HEK293 (cell line): Measurements from ENCODE around the gene PFKM.
A peak's percentile ranks its signal among the peaks of the same experiment; 100 is the strongest.

Experiments used
- CTCF ChIA-PET: fragments of 350-600 bp; formaldehyde crosslinking; extraction: SDS; loops from one replicate; lab custom pipeline; 2021; ENCODE audit warnings: antibody characterized with exemption; lab: Yijun Ruan, JAX
- POLR2A ChIA-PET: fragments of 300-600 bp; formaldehyde crosslinking; extraction: SDS; loops from one replicate; lab custom pipeline; 2020; ENCODE audit warnings: antibody characterized with exemption, inconsistent platforms; lab: Yijun Ruan, JAX
- H3K27ac ChIP-seq: fragments of 200-500 bp; sonication (Bioruptor generic); 2 replicates; pipeline ENCODE4 v1.5.1; 2014; ENCODE audit warnings: low read depth, low read length, control low read depth, inconsistent platforms; ENCODE audit errors: extremely low read depth
- H3K36me3 ChIP-seq, 2 experiments: fragments of 200-500 bp in 1 of 2; sonication (Bioruptor generic) in 1 of 2; 1 replicate in 1 of 2; 2 replicates in 1 of 2; pipeline ENCODE4 v1.5.1; 2014 to 2017; ENCODE audit warnings: inconsistent platforms in 2 of 2, low read length in 2 of 2; ENCODE audit not compliant: control insufficient read depth in 2 of 2, insufficient read depth in 1 of 2
- H3K4me1 ChIP-seq: fragments of 200-500 bp; sonication (Bioruptor generic); 2 replicates; pipeline ENCODE4 v1.5.1; 2014; ENCODE audit warnings: mild to moderate bottlenecking, low read length, inconsistent platforms; ENCODE audit not compliant: control insufficient read depth, insufficient read depth
- H3K4me3 ChIP-seq: 2 replicates; pipeline ENCODE4 v1.5.1; 2011; ENCODE audit warnings: low read depth, mild to moderate bottlenecking, control low read depth, low read length, moderate library complexity
- H3K9me3 ChIP-seq: fragments of 200-500 bp; sonication (Bioruptor generic); 2 replicates; pipeline ENCODE4 v1.5.1; 2014; ENCODE audit warnings: low read depth, low read length, inconsistent platforms; ENCODE audit not compliant: control insufficient read depth, insufficient read depth
- FEZF1 ChIP-seq: fragments of 450-650 bp; formaldehyde crosslinking; IDR thresholded peaks from 2 replicates; pipeline ENCODE4 v1.5.1; 2016; ENCODE audit warnings: missing biosample characterization, missing genetic modification characterization
- KLF7 ChIP-seq: fragments of 450-650 bp; formaldehyde crosslinking; IDR thresholded peaks from 2 replicates; pipeline ENCODE4 v1.5.1; 2016; ENCODE audit warnings: missing biosample characterization, missing genetic modification characterization, borderline replicate concordance
- MYNN ChIP-seq: fragments of 450-650 bp; formaldehyde crosslinking; IDR thresholded peaks from 2 replicates; pipeline ENCODE4 v1.5.1; 2016; ENCODE audit warnings: missing biosample characterization, missing genetic modification characterization, borderline replicate concordance
- PRDM1 ChIP-seq: fragments of 450-650 bp; formaldehyde crosslinking; IDR thresholded peaks from 2 replicates; pipeline ENCODE4; 2016; ENCODE audit warnings: missing biosample characterization, missing genetic modification characterization
- TRIM28 ChIP-seq: IDR thresholded peaks from 2 replicates; pipeline ENCODE4 v1.6.1; 2011; ENCODE audit warnings: low read length, control low read depth, borderline replicate concordance
- WT1 ChIP-seq: fragments of 450-650 bp; formaldehyde crosslinking; IDR thresholded peaks from 2 replicates; pipeline ENCODE4 v1.5.1; 2016; ENCODE audit warnings: missing biosample characterization, missing genetic modification characterization
- YY2 ChIP-seq: fragments of 450-650 bp; formaldehyde crosslinking; IDR thresholded peaks from 2 replicates; pipeline ENCODE4 v1.5.1; 2016; ENCODE audit warnings: missing biosample characterization, missing genetic modification characterization
- ZBTB17 ChIP-seq: fragments of 450-650 bp; formaldehyde crosslinking; IDR thresholded peaks from 2 replicates; pipeline ENCODE4 v1.5.1; 2016; ENCODE audit warnings: missing biosample characterization, missing genetic modification characterization
- ZBTB7A ChIP-seq: fragments of 450-650 bp; formaldehyde crosslinking; IDR thresholded peaks from 2 replicates; pipeline ENCODE4 v1.5.1; 2016; ENCODE audit warnings: low read depth, missing biosample characterization, missing genetic modification characterization
- ZFHX2 ChIP-seq: fragments of 450-650 bp; formaldehyde crosslinking; conservative IDR thresholded peaks from 2 replicates; pipeline ENCODE4 v1.5.1; 2016; ENCODE audit warnings: missing biosample characterization, missing genetic modification characterization
- ZFP41 ChIP-seq: fragments of 450-650 bp; formaldehyde crosslinking; IDR thresholded peaks from 2 replicates; pipeline ENCODE4 v1.5.1; 2016; ENCODE audit warnings: missing biosample characterization, missing genetic modification characterization, borderline replicate concordance
- ZNF2 ChIP-seq: fragments of 450-650 bp; formaldehyde crosslinking; IDR thresholded peaks from 2 replicates; pipeline ENCODE4 v1.5.1; 2016; ENCODE audit warnings: missing biosample characterization, missing genetic modification characterization
- ZNF239 ChIP-seq: fragments of 450-650 bp; formaldehyde crosslinking; IDR thresholded peaks from 2 replicates; pipeline ENCODE4 v1.5.1; 2016; ENCODE audit warnings: missing biosample characterization, missing genetic modification characterization
- ZNF280D ChIP-seq: fragments of 450-650 bp; formaldehyde crosslinking; IDR thresholded peaks from 2 replicates; pipeline ENCODE4 v1.5.1; 2016; ENCODE audit warnings: missing biosample characterization, missing genetic modification characterization
- ZNF335 ChIP-seq: fragments of 450-650 bp; formaldehyde crosslinking; conservative IDR thresholded peaks from 2 replicates; pipeline ENCODE4 v1.5.1; 2016; ENCODE audit warnings: missing biosample characterization, missing genetic modification characterization
- ZNF596 ChIP-seq: fragments of 450-650 bp; IDR thresholded peaks from 2 replicates; pipeline ENCODE4 v1.5.0; 2018; ENCODE audit warnings: missing biosample characterization, mild to moderate bottlenecking, missing genetic modification characterization, moderate library complexity
- ZNF654 ChIP-seq: fragments of 450-650 bp; formaldehyde crosslinking; IDR thresholded peaks from 2 replicates; pipeline ENCODE4 v1.5.1; 2016; ENCODE audit warnings: low read depth, missing biosample characterization, missing genetic modification characterization
- ZNF658 ChIP-seq: fragments of 450-650 bp; formaldehyde crosslinking; IDR thresholded peaks from 2 replicates; pipeline ENCODE4; 2016; ENCODE audit warnings: missing biosample characterization, missing genetic modification characterization
- ZNF660 ChIP-seq: fragments of 450-650 bp; IDR thresholded peaks from 2 replicates; pipeline ENCODE4 v1.5.1; 2018; ENCODE audit warnings: missing biosample characterization, mild to moderate bottlenecking, missing genetic modification characterization
- ZNF791 ChIP-seq: fragments of 450-650 bp; formaldehyde crosslinking; IDR thresholded peaks from 2 replicates; pipeline ENCODE4 v1.5.1; 2016; ENCODE audit warnings: missing biosample characterization, missing genetic modification characterization
- TF ChIP-seq, protein P1 (sequence below): fragments of 450-650 bp; formaldehyde crosslinking; IDR thresholded peaks from 2 replicates; pipeline ENCODE4 v1.5.1; 2016; ENCODE audit warnings: missing biosample characterization, missing genetic modification characterization
- TF ChIP-seq, protein P2 (sequence below): fragments of 450-650 bp; formaldehyde crosslinking; IDR thresholded peaks from 2 replicates; pipeline ENCODE4 v1.5.1; 2016; ENCODE audit warnings: missing biosample characterization, missing genetic modification characterization
- TF ChIP-seq, protein P3 (sequence below): fragments of 450-650 bp; formaldehyde crosslinking; IDR thresholded peaks from 2 replicates; pipeline ENCODE4 v1.5.1; 2016; ENCODE audit warnings: missing biosample characterization, missing genetic modification characterization

The PFKM gene

DNA sequence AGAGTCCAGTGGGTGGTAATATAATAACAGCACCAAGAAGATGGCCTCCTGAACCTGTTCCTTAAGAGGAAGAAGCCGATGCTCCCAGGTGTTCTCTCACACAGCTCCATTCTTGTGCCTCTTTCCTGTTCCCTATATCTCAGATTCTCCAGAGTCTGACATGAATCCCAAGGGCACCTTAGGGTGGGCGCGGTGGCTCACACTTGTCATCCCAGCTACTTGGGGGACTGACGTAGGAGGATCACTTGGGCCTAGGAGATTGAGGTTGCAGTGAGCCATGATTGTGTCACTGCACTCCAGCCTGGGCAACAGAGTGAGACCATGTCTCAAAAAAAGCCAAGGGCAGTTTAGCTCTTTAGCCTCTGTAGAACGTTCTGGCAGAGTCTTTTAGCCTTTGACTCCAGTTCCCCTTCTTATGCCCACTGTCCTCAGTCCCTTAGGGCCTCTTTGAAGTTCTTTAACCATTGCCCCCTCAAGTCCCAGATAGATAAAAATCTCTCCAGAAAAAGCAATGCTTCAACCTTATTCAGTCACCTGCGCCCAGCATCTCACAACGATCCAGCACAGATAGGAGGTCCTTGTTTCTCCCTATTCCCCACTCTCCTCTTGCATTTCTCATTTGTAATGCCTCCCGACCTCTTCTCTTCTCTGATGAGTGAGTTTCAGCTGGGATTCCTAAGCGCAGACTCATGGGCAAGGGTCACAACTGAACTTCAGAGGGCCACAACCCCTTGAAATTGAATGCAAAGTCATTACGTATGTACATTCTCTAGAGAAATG lies 68.9 kb downstream of the PFKM start:
- H3K36me3 ChIP-seq, result no peaks in the 10 kb centered on the region
- CTCF ChIA-PET, result interaction anchor here (0.6 to 2.9 kb wide), 10 partner anchors 9 to 350 kb away, joined by 3 to 19 read pairs (median 6); no protein-coding TSS in a partner anchor
- POLR2A ChIA-PET, result interaction anchor here (0.8 kb wide), 1 partner anchor 100 kb away, joined by 3 read pairs; no protein-coding TSS in a partner anchor
- H3K4me3 ChIP-seq, result no peak overlapping the region
- H3K4me1 ChIP-seq, result no peaks in the 10 kb centered on the region
- TF ChIP-seq, protein P1, sequence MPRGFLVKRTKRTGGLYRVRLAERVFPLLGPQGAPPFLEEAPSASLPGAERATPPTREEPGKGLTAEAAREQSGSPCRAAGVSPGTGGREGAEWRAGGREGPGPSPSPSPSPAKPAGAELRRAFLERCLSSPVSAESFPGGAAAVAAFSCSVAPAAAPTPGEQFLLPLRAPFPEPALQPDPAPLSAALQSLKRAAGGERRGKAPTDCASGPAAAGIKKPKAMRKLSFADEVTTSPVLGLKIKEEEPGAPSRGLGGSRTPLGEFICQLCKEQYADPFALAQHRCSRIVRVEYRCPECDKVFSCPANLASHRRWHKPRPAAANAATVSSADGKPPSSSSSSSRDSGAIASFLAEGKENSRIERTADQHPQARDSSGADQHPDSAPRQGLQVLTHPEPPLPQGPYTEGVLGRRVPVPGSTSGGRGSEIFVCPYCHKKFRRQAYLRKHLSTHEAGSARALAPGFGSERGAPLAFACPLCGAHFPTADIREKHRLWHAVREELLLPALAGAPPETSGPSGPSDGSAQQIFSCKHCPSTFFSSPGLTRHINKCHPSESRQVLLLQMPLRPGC, result no peak
- TF ChIP-seq YY2, result no peak
- TF ChIP-seq ZNF791 (tag by site-specific recombination), result no peak
- TF ChIP-seq TRIM28, result no peak
- no peak for TF ChIP-seq ZNF239
- no peak for TF ChIP-seq ZNF280D (tag by site-specific recombination)
- no peak for TF ChIP-seq KLF7 (tag by site-specific recombination)
- TF ChIP-seq ZNF596 (tag by site-specific recombination), result no peak
- TF ChIP-seq PRDM1 (tag by site-specific recombination), result no peak
- no peak overlapping the region for H3K27ac ChIP-seq
- no peaks in the 10 kb centered on the region for H3K9me3 ChIP-seq

- ChIA-PET CTCF (interaction anchor here (0.6 to 2.9 kb wide), 47 partner anchors 8 to 569 kb away, joined by 3 to 19 read pairs (median 4); partner anchors contain the start of gene ASB8), POLR2A (no interaction called here)
- Histone ChIP-seq H3K9me3 (no peaks in the 10 kb centered on the region), H3K27ac (no peak overlapping the region), H3K4me1 (no peaks in the 10 kb centered on the region), H3K36me3 (no peaks in the 10 kb centered on the region), H3K4me3 (no peak overlapping the region)
- TF ChIP-seq, protein P2, sequence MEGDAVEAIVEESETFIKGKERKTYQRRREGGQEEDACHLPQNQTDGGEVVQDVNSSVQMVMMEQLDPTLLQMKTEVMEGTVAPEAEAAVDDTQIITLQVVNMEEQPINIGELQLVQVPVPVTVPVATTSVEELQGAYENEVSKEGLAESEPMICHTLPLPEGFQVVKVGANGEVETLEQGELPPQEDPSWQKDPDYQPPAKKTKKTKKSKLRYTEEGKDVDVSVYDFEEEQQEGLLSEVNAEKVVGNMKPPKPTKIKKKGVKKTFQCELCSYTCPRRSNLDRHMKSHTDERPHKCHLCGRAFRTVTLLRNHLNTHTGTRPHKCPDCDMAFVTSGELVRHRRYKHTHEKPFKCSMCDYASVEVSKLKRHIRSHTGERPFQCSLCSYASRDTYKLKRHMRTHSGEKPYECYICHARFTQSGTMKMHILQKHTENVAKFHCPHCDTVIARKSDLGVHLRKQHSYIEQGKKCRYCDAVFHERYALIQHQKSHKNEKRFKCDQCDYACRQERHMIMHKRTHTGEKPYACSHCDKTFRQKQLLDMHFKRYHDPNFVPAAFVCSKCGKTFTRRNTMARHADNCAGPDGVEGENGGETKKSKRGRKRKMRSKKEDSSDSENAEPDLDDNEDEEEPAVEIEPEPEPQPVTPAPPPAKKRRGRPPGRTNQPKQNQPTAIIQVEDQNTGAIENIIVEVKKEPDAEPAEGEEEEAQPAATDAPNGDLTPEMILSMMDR (tag by site-specific recombination), result peak; percentile 29; the same call in 1 of the 2 replicates
- TF ChIP-seq ZNF335 (tag by site-specific recombination) (peak; percentile 49; the same call in 1 of the 2 replicates), PRDM1 (tag by site-specific recombination) (peak; percentile 86), ZFP41 (no peak), WT1 (peak; percentile 27; the same call in 1 of the 2 replicates), ZBTB7A (tag by site-specific recombination) (no peak), ZNF658 (tag by site-specific recombination) (no peak), ZFHX2 (peak; percentile 45), ZNF660 (tag by site-specific recombination) (peak; percentile 59; the same call in 1 of the 2 replicates), ZBTB17 (tag by site-specific recombination) (peak; percentile 21; the same call in 1 of the 2 replicates), MYNN (tag by site-specific recombination) (no peak), FEZF1 (tag by site-specific recombination) (no peak), ZNF654 (tag by site-specific recombination) (peak; percentile 71), ZNF2 (tag by site-specific recombination) (0 out of 2 replicates have a peak, but pooled peaks have one; percentile 23)
- TF ChIP-seq, protein P3, sequence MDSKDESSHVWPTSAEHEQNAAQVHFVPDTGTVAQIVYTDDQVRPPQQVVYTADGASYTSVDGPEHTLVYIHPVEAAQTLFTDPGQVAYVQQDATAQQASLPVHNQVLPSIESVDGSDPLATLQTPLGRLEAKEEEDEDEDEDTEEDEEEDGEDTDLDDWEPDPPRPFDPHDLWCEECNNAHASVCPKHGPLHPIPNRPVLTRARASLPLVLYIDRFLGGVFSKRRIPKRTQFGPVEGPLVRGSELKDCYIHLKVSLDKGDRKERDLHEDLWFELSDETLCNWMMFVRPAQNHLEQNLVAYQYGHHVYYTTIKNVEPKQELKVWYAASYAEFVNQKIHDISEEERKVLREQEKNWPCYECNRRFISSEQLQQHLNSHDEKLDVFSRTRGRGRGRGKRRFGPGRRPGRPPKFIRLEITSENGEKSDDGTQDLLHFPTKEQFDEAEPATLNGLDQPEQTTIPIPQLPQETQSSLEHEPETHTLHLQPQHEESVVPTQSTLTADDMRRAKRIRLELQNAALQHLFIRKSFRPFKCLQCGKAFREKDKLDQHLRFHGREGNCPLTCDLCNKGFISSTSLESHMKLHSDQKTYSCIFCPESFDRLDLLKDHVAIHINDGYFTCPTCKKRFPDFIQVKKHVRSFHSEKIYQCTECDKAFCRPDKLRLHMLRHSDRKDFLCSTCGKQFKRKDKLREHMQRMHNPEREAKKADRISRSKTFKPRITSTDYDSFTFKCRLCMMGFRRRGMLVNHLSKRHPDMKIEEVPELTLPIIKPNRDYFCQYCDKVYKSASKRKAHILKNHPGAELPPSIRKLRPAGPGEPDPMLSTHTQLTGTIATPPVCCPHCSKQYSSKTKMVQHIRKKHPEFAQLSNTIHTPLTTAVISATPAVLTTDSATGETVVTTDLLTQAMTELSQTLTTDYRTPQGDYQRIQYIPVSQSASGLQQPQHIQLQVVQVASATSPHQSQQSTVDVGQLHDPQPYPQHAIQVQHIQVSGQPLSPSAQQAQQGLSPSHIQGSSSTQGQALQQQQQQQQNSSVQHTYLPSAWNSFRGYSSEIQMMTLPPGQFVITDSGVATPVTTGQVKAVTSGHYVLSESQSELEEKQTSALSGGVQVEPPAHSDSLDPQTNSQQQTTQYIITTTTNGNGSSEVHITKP (tag by site-specific recombination), result peak; percentile 99
Observed at GRCh38 chr12:48189331-48190125, 70.4 kb downstream of the PFKM start.
